ENCODE results near the gene SS18L1. TPM values are rescaled to one million over a fixed set of nuclear protein-coding genes. Genes with fewer than 3 reads are reported as not detected.
A peak's percentile ranks its signal among the peaks of the same experiment; 100 is the strongest.

Gene SS18L1
- total and polyA plus RNA-seq, 2 experiments from 2014 or later, result 6.5 to 32.6 TPM

DNA sequence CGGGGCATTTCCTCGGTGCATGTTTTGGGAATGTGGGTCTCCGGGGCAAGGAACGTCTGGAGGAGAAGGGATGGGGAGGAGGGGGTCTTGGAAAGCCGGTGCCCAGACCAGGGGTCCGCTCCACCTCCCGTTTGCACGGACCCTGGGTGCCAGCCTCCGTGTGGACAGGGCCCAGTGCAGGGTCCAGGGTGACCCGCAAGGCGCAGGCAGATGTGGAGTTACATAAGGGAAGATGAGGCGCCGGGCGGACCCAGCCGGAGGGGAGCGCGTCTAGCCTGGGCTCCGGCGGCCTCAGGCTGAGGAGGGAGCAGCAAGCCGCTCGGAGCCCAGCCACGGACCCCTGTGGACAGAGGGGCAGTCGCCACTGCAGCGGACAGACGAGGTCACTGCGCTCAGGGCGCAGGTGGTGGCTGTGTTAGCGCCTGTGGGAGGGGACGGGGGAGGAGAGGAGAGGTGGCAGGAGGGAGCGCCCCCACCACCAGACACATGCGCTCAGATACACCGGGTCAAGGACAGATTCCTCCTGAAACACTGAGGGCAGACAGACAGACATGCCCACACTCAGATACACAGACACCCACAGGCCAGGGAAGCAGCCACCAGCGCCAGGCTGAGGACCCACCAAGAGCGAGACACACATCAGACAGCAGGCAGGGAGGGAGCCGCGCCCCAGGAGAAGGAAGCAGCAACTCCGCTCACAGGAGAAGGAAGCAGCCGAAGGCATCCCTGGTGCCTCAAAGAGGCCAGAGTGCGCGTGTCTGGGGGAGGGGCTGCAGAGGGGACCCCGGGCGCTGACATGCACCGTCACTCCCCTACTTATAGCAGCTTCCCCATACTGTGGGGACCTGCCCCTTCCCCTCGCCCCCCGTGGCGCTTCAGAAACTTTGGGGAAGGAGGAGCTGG lies 77.3 kb downstream of the SS18L1 start:
- H3K4me3 ChIP-seq, result peak overlapping the region; percentile 62

DNA sequence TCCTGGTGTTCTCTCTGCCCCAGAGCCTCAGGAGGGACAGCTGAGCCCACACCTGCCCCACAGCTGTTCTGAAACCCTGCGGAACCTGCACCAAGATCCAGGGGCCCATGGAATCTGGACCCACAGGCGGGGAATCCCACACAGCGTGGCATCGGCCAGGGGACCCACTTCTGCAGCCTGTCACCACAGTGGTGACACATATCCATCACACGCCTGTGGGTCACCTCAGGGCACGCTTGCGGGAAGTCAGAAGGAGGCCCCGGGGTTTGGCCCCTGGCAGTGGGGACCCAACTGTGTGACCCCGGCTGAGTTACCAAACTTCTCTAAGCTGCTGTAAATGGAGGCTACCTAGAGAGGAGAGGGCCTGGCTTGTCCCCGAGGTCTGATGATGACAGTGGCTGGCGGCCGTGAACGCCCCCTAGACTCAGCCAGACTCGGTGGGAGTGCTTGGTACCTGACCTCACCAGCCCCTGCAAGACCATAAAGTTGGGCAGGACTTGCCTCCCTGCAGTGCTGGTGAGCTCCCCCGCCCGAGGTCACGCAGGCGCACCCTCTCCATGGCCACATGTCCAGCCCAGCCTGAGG lies 78.8 kb downstream of the SS18L1 start:
- Mint-ChIP-seq H3K27ac (no peak overlapping the region), H3K36me3 (ENCODE audit: low read depth) (no peaks in the 10 kb centered on the region; the same call in 2 of the 3 replicates), H3K4me3 (no peak overlapping the region), H3K9me3 (no peaks in the 10 kb centered on the region), H3K27me3 (ENCODE audit: insufficient read depth, low read depth, poor library complexity) (peaks cover 33% of the 10 kb centered on the region), H3K4me1 (peaks cover 21% of the 10 kb centered on the region)
- ATAC-seq (no peak), DNase-seq (ENCODE audit: low spot score) (no peak)
- H3K27me3 ChIP-seq (ENCODE audit: insufficient read depth), result peaks cover 41% of the 10 kb centered on the region
- no peaks in the 10 kb centered on the region; the same call in 1 of the 2 replicates for H4K20me1 ChIP-seq (replicated peaks; ENCODE audit: insufficient read depth)
- no peak overlapping the region for H2AFZ ChIP-seq
- no peak overlapping the region for H3K4me3 ChIP-seq
- no peaks in the 10 kb centered on the region for H3K9me2 ChIP-seq (ENCODE audit: insufficient read depth)
- no peak overlapping the region for H3K27ac ChIP-seq (ENCODE audit: low read depth)
- H3K4me2 ChIP-seq, result no peak overlapping the region
- H3K79me2 ChIP-seq (replicated peaks; ENCODE audit: insufficient read depth), result no peaks in the 10 kb centered on the region
- no peaks in the 10 kb centered on the region for H3F3A ChIP-seq (replicated peaks; ENCODE audit: low read depth)
- H3K4me1 ChIP-seq (ENCODE audit: insufficient read depth), result peaks cover 12% of the 10 kb centered on the region
- no peaks in the 10 kb centered on the region for H3K36me3 ChIP-seq (ENCODE audit: insufficient read depth)
- no peak for TF ChIP-seq ZNF114 (CRISPR knock-in tag; IDR thresholded peaks at IDR 0.05)
- no peak for TF ChIP-seq EZH2 (IDR thresholded peaks at IDR 0.05; ENCODE audit: low read depth, unreplicated experiment)
- TF ChIP-seq ZNF331 (CRISPR knock-in tag; IDR thresholded peaks at IDR 0.05; ENCODE audit: low read depth), result no peak
- TF ChIP-seq JUNB (IDR thresholded peaks at IDR 0.05; ENCODE audit: unreplicated experiment), result no peak
- TF ChIP-seq STAT1 (IDR thresholded peaks at IDR 0.05; ENCODE audit: unreplicated experiment), result no peak
- TF ChIP-seq POLR2AphosphoS5 (IDR thresholded peaks at IDR 0.05; ENCODE audit: low read depth), result no peak
- TF ChIP-seq, protein P1, sequence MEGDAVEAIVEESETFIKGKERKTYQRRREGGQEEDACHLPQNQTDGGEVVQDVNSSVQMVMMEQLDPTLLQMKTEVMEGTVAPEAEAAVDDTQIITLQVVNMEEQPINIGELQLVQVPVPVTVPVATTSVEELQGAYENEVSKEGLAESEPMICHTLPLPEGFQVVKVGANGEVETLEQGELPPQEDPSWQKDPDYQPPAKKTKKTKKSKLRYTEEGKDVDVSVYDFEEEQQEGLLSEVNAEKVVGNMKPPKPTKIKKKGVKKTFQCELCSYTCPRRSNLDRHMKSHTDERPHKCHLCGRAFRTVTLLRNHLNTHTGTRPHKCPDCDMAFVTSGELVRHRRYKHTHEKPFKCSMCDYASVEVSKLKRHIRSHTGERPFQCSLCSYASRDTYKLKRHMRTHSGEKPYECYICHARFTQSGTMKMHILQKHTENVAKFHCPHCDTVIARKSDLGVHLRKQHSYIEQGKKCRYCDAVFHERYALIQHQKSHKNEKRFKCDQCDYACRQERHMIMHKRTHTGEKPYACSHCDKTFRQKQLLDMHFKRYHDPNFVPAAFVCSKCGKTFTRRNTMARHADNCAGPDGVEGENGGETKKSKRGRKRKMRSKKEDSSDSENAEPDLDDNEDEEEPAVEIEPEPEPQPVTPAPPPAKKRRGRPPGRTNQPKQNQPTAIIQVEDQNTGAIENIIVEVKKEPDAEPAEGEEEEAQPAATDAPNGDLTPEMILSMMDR (conservative IDR thresholded peaks at IDR 0.05; ENCODE audit: low read depth in 2 of 2), result no peak
- no peak for TF ChIP-seq CREB1 (CRISPR knock-in tag; IDR thresholded peaks at IDR 0.05; ENCODE audit: low read depth)
- TF ChIP-seq NANOG (IDR thresholded peaks at IDR 0.05; ENCODE audit: borderline replicate concordance), result no peak

More for the DNA sequence above, 77.3 kb downstream of the SS18L1 start:
- DNase-seq (ENCODE audit: low spot score), result peak; percentile 73
- Mint-ChIP-seq H3K27me3 (ENCODE audit: insufficient read depth, low read depth, poor library complexity) (peaks cover 33% of the 10 kb centered on the region), H3K9me3 (no peaks in the 10 kb centered on the region), H3K36me3 (ENCODE audit: low read depth) (no peaks in the 10 kb centered on the region; the same call in 2 of the 3 replicates), H3K27ac (no peak overlapping the region), H3K4me1 (peaks cover 17% of the 10 kb centered on the region), H3K4me3 (peak overlapping the region; percentile 72)
- Histone ChIP-seq H3F3A (replicated peaks; ENCODE audit: low read depth) (no peaks in the 10 kb centered on the region), H3K4me2 (peak overlapping the region; percentile 92), H3K27me3 (ENCODE audit: insufficient read depth) (peaks cover 41% of the 10 kb centered on the region), H2AFZ (no peak overlapping the region; the same call in 1 of the 2 replicates), H3K79me2 (replicated peaks; ENCODE audit: insufficient read depth) (no peaks in the 10 kb centered on the region), H3K9me2 (ENCODE audit: insufficient read depth) (no peaks in the 10 kb centered on the region), H3K4me1 (ENCODE audit: insufficient read depth) (peaks cover 12% of the 10 kb centered on the region), H3K27ac (ENCODE audit: low read depth) (no peak overlapping the region), H3K36me3 (ENCODE audit: insufficient read depth) (no peaks in the 10 kb centered on the region), H4K20me1 (replicated peaks; ENCODE audit: insufficient read depth) (no peaks in the 10 kb centered on the region; the same call in 1 of the 2 replicates)
- TF ChIP-seq, protein P2, sequence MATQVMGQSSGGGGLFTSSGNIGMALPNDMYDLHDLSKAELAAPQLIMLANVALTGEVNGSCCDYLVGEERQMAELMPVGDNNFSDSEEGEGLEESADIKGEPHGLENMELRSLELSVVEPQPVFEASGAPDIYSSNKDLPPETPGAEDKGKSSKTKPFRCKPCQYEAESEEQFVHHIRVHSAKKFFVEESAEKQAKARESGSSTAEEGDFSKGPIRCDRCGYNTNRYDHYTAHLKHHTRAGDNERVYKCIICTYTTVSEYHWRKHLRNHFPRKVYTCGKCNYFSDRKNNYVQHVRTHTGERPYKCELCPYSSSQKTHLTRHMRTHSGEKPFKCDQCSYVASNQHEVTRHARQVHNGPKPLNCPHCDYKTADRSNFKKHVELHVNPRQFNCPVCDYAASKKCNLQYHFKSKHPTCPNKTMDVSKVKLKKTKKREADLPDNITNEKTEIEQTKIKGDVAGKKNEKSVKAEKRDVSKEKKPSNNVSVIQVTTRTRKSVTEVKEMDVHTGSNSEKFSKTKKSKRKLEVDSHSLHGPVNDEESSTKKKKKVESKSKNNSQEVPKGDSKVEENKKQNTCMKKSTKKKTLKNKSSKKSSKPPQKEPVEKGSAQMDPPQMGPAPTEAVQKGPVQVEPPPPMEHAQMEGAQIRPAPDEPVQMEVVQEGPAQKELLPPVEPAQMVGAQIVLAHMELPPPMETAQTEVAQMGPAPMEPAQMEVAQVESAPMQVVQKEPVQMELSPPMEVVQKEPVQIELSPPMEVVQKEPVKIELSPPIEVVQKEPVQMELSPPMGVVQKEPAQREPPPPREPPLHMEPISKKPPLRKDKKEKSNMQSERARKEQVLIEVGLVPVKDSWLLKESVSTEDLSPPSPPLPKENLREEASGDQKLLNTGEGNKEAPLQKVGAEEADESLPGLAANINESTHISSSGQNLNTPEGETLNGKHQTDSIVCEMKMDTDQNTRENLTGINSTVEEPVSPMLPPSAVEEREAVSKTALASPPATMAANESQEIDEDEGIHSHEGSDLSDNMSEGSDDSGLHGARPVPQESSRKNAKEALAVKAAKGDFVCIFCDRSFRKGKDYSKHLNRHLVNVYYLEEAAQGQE (IDR thresholded peaks at IDR 0.05; ENCODE audit: unreplicated experiment), result peak; percentile 5
- no peak for TF ChIP-seq EZH2phosphoT487 (IDR thresholded peaks at IDR 0.05; ENCODE audit: unreplicated experiment)
- TF ChIP-seq, protein P1 (conservative IDR thresholded peaks at IDR 0.05; ENCODE audit: low read depth in 2 of 2), result 0 out of 4 replicates have a peak, but pooled peaks of 1 of the 2 experiments have one; percentile 18
- peak; percentile 29 for ATAC-seq
